Suppressor macrophage treated with lipopolysaccharide for 1 hour (primary cell): ENCODE measurements around the gene PARN.
"Not testable (repeated sequence)": the region's sequence is repeated elsewhere in the genome, so short reads cannot be mapped to it uniquely, and the experiment has no call there.

Experiments
- DNase-seq, 3 donors: peaks; one replicate each; pipeline ENCODE4 v3.0.0-alpha.2; 2020 to 2022

PARN gene

DNA sequence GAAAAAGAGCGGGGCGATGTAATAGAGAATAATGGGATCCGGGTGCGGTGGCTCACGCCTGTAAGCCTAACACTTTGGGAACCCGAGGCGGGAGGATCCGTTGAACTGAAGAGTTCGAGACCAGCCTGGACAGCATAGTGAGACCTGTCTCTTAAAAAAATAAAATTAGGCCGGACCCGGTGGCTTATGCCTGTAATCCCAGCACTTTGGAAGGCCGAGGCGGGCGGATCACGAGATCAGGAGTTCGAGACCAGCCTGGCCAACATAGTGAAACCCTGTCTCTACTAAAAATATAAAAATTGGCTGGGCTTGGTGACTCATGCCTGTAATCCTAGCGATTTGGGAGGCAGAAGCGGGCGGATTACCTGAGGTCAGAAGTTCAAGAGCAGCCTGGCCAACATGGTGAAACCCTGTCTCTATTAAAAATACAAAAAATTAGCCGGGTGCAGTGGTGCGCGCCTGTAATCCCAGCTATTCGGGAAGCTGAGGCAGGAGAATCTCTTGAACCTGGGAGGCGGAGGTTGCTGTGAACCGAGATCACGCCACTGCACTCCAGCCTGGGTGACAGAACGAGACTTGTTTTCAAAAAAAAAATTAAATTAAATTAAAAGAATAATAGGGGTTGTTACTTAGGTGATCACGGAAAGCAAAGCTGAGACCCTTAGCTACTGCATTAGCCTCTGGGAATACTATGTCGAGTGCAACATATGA, 715 bp upstream of the PARN start:
- not testable (repeated sequence) for DNase-seq

DNA sequence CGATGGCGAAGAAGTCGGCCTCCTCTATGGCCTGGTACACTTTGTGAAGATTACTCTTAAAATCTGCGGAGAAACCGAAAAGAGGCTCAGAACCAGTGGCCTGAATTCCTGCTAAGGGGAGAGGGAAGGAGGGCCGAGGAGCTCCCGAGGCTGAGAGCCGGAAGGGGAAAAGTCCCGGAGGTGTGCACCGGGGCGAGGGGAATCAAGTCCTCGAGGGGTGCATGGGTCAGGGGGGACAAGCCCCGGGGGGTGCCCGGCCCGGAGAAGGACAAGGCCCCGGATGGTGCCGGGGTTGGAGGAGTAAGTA, 495 bp downstream of the PARN start:
- peak in 1 of 3 donors; percentile 5 for DNase-seq

DNA sequence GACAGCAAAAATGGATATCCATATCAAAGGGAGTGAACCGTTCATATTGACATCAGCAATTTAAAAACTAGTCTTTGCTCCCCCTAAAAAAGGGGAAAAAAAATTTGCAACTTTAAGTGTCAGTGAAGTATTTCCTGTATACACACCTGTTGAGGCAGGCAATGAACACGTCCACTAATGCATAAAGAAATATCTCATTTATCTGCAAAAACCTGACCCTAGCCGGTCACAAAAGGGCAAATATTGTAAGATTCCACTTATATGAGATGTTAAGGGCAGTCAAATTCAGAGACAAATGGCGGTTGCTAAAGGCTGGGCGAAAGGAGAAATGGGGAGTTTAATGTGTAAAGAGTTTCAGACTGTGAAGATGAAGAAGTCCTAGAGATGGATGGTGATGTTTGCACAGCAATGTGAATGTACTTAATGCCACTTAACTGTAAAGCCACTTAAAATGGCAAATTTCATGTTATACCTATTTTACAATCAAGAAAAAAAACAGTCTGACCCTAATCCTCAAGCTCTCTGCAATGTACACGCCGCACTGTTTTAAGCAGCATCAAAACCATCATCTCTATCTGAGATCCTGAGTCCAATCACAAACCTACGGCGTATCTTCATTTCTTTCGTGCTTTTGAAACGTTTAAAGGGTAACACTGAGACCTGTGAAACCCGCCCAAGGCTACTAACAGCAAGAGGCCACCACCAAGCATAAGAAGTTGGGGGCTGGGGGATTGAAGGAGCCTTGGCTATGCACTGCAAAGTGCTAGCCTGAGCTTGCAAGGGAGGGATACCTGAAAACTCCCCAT, 1.1 kb downstream of the PARN start:
- peak in 1 of 3 donors; percentile 13 for DNase-seq

DNA sequence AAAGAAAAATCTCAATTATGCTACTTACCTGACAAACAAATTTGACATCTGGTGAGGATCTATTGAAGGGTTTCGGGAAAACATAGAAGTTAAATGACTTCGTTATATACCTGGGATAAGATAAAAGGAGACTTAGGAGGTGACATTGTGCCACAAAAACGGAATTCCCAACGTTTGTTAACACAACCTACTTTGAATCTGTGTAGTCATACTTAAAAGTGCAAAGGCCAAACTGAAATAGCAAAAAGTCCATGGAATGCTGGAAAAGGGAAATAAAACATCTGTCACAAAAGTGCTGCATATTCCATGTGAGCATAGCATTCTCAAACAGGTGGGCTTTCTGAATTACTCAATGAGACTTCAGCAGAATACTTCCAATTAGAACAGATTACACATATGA, 3.0 kb downstream of the PARN start:
- DNase-seq, result peak; percentile 24 to 47 (median 41)

- DNase-seq, result no peak
These were observed 11.5 kb downstream of the PARN start for GRCh38 chr16:14618566-14618965.

GRCh38 chr16:14616280-14616679, 13.8 kb downstream of the PARN start:
- DNase-seq, result no peak

DNA sequence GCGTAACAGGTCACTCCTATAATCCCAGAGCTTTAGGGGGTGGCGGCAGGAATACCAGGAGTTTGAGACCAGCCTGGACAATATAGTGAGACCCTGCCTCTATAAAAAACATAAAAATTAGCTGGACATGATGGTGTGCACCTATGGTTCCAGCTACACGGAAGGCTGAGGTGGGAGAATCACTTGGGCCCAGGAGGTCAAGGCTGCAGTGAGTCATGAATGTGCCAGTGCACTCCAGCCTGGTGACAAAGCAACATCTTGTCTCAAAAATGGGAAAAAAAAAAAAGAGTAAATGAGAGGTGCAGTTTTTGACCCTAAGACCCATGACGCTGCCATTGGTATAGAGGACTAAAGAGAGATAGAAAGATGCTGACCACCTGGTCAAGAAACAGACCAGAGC, 16.1 kb downstream of the PARN start:
- DNase-seq, result no peak

DNA sequence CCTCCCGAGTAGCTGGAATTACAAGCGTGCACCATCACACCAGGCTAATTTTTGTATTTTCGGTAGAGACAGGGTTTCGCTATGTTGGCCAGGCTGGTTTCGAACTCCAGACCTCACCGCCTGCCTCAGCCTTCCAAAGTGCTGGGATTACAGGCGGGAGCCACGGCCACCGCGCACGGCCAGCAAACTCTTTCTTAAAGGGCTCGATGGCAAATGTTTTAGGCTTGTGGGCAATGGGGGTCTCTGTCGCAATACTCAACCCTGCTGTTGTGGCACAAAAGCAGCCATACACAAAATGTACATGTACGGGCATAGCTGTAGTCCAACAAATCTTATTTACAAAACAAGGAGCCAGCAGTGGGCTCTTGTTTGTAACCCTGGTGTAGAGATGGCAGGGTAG, 18.4 kb downstream of the PARN start:
- no peak for DNase-seq

GRCh38 chr16:14609716-14610115, 20.3 kb downstream of the PARN start:
- DNase-seq, result no peak

DNA sequence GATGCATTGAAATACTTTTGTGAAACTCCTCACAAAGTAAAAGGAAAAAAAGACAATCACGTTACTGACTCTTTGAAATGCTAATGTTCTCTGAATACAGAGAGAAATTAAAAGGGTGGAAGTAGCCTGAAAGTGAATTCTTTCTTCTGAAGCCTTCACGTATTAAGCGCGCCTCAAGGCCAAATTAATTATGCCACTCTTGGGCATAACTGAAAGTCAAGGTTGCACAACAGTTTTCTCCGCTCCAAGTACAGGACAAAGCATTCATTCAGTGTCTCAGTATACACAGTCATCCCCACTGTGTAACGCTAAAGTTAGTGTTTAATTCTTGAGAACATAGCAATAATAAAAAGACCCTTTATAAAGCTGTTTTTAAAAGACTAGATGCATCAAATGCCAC, 21.5 kb downstream of the PARN start:
- DNase-seq, result no peak

- DNase-seq, result no peak
These were observed 21.9 kb downstream of the PARN start for GRCh38 chr16:14608111-14608566.

DNA sequence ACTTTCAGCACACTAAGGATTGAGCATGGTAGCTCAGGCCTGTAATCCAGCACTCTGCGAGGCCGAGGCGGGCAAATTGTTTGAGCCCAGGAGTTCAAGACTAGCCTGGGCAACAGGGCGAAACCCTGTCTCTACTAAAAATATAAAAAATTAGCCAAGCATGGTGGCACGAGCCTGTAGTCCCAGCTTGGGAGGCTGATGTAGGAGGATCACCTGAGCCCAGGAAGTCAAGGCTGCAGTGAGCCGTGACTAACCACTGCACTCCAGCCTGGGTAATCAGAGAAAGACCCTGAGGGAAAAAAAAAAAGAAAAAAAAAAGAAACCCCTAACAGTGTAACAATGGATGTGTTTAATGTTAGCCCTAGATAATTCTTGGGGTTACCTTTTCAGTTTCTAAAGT, 24.0 kb downstream of the PARN start:
- DNase-seq, result no peak

DNA sequence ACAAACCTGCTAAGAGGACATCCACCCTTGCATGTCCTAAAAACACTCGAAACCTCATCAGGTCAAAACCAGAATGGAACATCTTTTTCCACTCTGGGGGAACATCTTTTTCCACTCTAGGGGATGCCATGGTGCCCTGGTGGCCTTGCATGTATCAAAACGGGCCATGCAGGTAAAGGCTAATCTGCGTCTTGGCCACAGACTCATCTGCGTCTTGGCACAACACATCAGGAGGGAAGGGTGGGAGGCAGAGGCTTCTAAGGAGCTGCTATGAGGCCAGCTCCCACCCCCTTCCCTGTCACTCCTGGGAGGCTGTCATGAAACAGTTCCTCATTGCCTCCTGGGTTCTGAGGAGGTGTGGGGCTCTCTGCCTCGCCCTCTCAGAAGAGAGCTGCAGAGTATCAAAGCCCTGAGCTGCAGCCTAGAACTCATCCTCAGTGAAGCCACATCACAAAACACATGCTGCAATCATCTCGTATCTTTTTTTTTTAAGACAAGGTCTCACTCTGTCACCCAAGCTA, 27.6 kb downstream of the PARN start:
- DNase-seq, result no peak

DNA sequence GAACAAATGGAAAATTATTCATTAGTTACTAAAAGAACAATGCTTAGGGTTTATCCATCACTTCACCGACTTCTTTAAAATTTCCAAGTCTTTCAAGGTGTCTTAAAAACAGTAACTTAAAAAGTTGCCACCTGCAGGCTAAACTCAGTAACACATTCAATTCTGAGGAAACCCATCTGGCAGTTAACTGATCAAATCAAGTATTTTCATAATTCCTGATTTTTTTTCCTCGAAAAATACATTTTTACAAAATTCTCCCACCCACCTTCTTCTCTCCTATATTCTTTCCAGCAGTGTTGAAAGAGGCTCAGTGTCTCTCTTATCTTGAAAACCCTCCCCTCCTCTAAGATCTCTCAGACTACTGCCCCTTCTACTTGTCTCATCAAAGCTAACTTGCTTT, 29.9 kb downstream of the PARN start:
- DNase-seq, result peak; percentile 11 to 40 (median 22)

GRCh38 chr16:14586637-14587305, 43.3 kb downstream of the PARN start:
- no peak for DNase-seq

DNA sequence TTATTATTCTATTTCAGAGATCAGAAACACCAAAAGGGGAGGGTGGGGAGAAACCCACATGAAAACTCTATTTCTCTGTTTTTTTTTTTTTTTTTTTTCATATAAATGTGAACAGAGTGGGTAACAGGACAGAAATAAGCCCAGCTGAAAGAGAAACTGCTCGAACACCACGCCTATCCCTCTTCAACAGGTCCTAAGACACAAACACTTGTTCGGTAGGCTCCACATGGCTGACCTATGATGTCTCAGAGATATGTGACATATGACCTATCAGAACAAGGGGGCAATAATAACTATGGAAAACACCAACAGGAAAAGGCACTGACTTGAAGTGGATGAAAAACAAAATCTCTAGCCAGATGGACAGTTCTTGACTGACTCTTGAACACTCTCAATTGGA, 44.8 kb downstream of the PARN start:
- no peak for DNase-seq

- not testable (repeated sequence) for DNase-seq
These were observed 49.1 kb downstream of the PARN start for GRCh38 chr16:14580926-14581325.

DNA sequence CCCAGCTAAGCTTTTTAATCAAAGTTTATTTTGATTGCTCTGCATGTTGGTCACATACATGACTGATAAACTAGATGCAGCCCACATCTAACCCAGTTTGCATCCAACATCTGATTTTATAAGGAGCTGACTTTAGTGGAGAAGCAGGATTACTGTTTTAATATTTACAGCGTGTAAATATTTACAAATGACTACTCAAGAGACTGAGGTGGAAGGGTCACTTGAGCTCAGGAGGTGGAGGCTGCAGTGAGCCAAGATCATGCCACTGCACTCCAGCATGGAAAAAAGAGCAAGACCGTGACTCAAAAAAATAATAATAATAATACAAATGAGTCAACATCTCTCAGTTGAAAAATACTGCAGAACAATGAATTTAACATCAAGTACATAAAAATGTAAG, 50.8 kb downstream of the PARN start:
- DNase-seq, result no peak

DNA sequence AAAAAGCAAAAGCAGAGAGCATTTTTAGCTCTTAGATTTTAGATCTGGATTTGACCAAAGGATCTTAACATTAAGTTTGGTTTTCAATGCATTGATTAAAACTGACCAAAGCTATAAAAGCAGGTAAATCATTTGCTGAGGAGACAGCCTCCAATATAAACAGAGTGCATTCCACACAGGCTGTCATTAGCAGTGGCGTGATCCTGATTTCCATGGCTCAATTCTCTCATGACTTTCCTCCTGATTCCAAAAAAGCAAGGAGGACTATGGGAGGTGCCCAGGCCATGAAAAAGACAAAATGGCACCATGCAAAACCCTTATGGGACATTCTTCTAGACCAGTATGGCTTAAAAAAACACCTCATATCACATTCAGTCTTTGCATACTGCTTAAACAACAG, 53.5 kb downstream of the PARN start:
- no peak for DNase-seq

GRCh38 chr16:14576069-14576468, 54.0 kb downstream of the PARN start:
- no peak for DNase-seq

DNA sequence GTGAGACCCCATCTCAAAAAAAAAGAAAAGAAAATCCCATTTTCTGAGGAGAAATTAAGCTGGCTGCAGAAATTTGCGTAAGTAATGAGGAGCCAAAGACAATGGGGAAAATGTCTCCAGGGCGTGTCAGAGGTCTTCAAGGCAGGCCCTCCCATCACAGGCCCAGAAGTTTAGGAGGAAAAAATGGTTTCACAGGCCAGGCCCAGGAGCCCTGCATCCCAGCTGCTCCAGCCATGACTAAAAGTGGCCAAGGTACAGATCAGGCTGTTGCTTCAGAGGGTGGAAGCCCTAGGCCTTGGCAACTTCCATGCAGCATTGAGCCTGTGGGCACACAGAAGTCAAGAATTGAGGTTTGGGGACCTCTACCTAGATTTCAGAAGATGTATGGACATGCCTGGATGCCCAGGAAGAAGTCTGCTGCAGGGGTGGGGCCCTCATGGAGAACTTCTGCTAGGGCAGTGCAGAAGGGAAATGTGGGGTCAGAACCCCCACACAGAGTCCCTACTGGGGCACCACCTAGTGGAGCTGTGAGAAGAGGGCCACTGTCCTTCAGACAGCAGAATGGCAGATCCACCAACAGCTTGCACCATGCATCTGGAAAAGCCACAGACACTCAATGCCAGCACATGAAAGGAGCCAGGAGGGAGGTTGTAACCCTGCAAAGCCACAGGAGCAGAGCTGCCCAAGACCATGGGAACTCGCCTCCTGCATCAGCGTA, 55.2 kb downstream of the PARN start:
- DNase-seq, result not testable (repeated sequence)

GRCh38 chr16:14572535-14572934, 57.5 kb downstream of the PARN start:
- DNase-seq, result no peak

DNA sequence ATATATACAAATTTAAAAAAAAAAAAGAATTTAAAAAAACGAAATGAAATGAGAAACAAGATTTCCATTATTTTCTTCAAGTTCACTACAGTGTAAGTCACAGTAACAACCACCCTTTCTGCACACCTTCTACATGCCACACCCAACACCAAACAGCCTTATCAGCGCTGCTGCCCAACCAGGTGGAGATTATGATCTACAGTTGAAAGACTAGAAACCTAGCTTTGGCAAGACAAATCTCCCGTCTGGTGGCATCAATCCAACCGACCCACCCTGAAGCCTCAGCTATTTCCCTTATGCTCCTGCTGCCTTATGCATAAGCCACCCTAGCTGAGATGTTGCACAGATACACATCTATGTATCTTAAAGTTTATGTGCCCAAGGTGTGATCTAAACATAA, 60.8 kb downstream of the PARN start:
- DNase-seq, result no peak
